Activated gamma-delta T cell treated with anti-CD3 and anti-CD28 coated beads, Interleukin-2, amount 50 U/mL, for 16 hours (primary cell): Measurements from ENCODE around the gene PRF1.
"Not testable (repeated sequence)": the region's sequence is repeated elsewhere in the genome, so short reads cannot be mapped to it uniquely, and the experiment has no call there.

Experiments used
- DNase-seq: peaks from one replicate; pipeline ENCODE4 v3.0.0-alpha.2; 2020; ENCODE audit warnings: low read depth

The PRF1 gene

DNA sequence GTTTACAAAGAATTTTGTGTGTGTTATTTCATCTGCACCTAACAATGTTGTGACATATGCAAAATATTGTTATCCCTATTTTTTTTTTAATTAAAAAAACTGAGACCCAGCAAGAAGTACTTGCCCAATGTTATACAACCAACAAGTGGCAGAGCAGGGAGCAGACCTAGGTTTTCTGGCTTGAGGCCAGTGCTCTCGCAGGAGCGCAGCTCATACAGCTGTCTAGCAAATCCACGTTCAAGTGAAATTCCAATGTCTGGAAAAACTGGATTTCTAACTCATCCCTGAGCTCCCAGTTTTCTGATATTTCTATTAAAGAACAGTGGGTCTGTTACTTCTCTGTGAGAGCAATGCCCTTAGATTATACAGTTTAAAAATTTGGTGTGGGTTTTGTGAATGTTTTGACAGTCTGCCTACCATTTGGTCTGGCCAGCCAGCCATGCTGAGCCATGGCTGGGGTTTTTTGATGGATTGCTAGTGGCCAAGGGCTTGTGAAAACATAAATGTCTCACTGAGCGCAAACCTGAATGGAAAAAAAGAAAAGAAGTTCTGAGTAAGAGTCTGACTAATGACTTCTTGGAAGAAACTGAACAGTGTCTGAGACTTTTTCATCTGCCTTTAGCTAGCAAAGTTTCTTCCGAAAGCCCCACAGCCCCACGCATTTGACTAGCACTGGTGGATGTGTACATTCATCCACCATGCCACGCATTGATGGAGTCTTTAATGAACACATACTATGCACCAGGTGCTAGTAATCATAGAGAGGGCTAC lies 15.4 kb upstream of the PRF1 start:
- no peak for DNase-seq

DNA sequence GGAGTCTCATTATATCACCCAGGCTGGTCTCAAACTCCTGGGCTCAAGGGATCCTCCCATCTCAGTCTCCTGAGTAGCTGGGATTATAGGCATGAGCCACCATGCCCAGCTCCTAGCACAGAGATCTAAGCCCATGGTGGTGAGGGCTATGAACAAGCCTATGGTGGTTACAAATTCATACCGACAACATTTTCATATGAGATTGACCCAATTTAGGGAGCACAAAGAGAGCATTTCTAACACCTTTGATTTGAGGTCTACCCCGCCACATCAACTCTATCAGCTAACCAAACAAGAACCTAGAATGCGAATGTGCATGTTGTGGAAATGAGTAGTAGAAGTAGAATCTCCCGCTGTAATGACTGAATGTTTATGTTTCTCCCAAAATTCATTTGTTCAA lies 14.2 kb upstream of the PRF1 start:
- no peak for DNase-seq

DNA sequence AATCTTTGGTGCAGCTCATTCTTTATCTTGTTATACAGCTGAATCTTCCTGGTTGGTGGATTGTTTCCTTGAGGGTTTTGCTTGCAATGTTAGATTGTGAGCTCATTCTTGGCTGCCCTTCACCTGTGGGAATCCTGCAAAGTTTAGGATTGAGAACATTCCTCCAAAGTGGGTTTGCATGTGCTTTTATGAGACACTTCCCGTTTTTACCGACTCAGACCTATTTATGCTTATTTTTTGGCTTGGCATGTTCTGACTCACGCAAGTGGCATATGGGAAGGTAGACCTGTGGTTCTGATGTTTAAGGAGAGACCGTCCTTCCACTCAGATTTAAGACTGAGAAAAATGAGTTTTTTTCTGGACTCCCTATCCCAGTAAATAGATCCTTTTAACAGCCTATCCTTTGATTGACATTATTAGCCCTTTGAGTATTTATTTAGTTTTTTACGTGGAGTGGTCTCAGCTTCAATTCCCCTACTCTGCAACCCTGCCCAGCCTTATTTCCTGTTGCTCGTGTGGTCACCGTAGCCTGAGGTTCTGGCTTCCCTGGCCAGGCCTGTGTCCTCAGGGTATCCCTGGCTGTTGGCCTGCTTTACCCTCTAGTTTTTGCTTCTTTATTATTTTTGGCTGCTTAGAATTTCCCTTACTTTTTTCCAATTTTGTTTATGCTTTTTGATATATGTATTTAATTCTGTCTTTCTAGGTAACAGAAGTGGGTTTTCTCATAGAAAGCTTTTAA lies 13.4 kb upstream of the PRF1 start:
- no peak for DNase-seq

DNA sequence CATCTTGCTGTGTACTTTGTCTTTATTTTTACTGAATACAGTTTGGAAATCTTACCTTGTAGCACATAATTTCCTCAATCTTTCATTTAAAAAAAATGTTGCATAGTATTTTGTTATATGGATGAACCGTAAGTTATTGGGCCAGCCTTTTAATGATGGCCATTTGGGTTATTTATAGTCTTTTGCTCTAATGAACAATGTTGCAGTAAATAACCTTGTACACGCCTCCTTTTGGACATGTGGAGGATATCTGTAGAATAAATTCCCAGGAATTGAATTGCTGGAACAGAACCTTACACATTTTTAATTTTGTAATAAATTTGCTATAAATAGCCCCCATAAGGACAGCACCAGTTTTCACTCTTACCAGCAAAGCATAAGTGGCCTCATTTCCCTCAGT lies 12.7 kb upstream of the PRF1 start:
- no peak for DNase-seq

DNA sequence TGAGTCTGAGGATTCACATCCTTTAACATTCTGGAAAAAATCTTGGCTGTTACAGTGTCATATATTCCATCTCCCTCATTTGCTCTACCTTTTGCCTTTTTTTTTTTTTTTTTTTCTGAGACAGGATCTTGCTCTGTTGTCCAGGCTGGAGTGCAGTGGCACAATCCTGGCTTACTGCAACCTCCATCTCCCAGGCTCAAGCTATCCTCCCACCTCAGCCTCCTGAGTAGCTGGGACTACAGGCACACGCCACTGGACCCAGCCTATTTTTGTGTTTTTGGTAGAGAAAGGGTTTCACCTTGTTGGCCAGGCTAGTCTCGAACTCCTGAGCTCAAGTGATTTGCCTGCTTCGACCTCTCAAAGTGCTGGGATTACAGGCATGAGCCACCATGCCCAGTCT lies 11.8 kb upstream of the PRF1 start:
- not testable (repeated sequence) for DNase-seq

DNA sequence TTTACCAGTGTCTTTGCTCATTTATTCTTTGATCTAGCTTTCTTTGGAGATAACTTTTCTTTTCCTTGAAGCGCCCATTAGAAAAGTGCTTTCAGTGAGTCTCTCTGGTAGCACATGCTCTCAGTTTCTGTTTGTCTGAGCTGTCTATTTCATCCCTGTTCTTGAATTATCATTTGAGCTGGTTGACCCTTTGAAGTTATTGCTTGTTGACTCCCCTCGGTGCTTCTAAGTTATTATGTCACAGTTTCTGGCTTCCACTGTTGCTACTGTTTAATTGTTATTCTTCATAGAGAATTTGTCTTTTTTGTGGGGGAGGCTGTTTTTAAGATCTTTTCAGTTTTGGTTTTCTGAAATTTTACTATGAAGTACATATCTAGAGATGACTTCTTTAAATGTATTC lies 11.4 kb upstream of the PRF1 start:
- no peak for DNase-seq

DNA sequence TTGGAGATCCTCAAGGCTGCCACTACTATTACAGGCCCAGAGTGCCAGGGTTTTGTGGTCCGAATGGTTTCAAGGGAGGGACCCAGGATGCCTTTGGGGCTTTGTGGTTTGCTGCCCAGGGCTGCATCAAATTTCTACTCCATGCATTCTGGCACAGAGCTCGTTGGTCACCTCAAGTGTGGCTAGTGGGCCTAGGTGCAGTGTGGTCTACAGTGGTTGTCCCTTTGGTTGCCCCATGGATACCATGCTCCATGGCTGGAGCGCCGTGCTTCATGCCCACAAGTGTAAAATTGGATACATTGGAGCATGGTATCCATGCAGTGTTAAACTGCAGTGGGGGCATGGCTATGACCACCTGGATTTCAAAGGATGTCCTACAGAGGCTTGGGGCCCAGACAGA lies 5.4 kb upstream of the PRF1 start:
- DNase-seq, result no peak

DNA sequence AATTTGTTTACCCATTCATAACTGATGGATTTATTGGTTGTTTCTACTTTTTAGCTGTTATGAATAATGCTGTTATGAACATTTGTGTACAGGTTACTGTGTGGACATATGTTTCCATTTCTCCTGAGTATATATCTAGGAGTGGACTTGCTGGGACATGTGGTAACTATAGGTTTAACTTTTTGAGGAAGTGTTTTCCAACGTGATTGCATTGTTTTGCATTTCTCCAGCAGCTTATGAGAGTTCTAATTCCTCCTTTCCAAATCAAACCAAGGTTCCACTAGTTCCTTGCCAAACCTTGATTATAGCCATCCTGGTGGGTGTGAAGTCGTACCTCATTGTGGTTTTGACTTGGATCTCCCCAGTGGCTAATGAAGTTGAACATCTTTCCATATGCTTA lies 2.6 kb upstream of the PRF1 start:
- DNase-seq, result no peak

DNA sequence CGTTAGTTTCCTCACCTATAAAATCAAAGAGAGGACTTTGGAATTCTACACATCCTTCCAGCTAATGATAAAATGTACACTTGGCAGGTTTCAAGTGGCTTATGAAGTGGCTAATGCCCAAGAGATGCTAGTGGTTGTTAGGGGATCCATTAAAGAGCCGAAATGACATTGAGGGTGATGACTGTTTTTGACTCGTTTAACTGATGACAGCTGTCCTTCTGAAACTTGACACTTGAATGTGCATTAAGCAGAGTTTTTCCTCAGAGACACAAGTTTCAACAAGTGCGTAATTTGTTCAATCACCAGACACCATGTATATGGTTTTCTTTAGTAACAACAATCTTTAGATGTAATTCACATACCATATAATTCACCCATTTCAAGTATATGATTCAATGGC lies 1.6 kb upstream of the PRF1 start:
- DNase-seq, result no peak

DNA sequence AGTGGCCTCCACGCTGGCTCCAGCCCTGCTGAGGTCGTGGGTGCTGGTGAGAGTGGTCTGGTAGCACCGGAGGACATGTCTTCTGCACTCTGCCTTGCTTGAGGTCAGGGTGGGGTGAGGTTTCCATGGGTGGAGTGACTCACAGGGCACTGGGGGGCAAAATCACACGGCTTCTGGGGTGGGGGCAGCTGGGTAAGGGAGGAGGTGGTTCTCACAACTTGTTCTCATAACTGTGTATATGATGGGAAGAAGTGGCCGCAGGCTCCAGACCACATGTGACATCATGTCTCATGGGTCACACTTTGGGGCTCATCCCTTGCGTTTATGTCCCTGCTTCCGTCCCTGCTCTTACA lies 884 bp upstream of the PRF1 start:
- peak; percentile 61 for DNase-seq

DNA sequence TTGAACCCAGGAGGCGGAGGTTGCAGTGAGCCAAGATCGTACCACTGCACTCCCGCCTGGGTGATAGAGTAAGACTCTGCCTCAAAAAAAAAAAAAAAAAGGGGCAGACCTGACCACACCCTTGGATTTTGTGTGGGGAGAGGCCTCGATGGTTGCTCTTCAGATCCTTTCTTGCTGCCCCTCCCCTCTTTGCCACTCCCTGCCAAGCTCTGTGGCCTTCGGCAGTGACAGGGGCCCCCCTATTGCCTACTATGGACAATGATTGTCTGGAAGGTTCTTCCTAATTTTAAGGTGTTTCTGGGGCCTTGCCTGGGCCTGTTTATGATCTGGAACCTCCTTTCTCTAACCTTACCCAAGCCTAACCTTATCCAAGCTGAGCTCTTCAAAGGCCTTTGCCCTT lies 795 bp downstream of the PRF1 start:
- DNase-seq, result no peak

DNA sequence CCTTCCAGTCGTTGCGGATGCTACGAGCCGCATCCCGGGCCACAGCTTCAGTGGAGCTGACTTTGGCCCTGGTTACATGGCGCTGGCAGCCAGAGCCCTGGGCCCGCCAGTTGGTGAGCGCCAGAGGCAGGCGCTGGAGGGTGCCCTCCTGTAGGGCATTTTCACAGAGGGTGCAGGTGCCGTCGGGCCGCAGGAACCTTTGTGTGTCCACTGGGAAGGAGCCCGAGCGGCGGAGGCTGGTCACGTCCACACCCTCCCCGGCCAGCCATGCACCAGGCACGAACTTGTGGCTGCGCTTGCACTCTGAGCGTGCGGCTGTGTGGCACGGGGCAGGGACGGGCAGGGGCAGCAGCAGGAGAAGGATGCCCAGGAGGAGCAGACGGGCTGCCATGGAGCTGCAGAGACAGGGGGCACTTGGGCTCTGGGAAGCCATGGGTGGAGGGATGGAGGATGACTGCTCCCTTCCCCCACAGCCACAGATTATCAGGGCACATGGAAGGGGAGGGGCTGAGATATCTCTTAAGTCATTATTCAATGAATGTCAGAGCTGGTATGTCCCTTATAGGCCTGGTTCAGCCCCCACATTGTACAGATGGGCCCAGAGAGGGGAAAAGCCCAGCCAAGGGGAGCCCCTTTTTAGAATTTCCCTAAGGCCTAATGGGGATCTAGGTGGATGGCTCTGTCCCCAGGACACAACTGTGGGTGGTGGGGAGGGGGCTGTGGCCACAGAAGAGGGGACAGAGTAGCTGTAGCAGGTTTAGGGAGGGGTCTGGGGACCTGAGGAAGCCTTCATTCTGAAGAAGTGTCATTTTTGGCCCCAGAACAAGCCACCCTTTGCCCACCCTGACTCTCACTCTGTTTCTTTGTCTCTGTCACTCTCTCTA lies 1.8 kb downstream of the PRF1 start:
- no peak for DNase-seq

DNA sequence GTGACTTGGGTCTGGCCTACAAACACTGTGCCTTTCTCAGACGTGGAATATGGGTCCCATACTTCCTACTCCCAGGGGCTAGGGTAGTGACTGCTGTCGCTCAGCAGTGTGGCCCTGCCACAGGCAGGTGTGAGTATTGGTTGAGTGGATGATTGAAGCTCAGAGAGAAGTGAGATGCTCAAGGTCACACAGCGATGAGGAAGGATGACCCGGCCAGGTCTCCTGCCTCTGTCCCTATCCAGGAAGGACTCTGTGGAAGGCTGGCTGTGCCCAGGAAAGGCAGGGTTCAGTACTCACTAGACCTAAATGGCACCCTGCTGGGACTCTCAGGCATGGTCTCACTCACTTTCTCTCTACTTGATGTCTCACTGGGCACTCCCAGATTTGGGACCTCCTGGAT lies 2.8 kb downstream of the PRF1 start:
- DNase-seq, result no peak

DNA sequence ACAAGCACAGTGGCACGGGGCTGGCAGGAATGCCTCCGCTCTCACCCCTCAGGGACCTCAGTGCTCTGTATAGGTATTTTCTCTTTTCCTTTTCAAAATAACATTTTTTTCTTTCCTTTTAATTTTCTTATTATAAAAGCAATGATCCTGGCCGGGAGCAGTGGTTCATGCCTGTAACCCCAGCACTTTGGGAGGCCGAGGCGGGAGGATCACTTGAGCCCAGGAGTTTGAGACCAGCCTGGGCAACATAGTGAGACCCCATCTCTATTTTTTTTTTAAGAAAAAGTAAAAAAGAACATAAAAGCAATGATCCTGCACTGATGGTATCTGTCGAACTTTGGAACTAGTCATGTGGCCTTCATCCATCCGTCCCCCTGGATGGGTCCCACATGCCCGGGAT lies 3.2 kb downstream of the PRF1 start:
- no peak for DNase-seq

DNA sequence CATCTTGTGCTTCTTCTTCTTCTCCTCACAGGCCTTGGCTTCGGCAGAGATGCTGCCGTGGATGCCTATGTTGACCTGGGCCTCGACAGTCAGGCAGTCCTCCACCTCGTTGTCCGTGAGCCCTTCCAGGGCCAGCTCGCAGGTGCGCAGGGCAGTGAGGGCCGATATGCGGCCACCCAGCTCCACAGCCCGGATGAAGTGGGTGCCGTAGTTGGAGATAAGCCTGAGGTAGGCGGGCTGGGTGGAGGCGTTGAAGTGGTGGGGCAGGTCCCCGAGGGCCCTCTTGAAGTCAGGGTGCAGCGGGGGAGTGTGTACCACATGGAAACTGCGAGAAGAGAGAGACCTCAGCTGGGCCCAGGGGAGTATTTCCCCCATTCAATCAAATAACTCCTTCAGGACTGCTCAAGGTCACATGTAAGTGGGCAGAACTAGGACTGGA lies 3.7 kb downstream of the PRF1 start:
- no peak for DNase-seq

DNA sequence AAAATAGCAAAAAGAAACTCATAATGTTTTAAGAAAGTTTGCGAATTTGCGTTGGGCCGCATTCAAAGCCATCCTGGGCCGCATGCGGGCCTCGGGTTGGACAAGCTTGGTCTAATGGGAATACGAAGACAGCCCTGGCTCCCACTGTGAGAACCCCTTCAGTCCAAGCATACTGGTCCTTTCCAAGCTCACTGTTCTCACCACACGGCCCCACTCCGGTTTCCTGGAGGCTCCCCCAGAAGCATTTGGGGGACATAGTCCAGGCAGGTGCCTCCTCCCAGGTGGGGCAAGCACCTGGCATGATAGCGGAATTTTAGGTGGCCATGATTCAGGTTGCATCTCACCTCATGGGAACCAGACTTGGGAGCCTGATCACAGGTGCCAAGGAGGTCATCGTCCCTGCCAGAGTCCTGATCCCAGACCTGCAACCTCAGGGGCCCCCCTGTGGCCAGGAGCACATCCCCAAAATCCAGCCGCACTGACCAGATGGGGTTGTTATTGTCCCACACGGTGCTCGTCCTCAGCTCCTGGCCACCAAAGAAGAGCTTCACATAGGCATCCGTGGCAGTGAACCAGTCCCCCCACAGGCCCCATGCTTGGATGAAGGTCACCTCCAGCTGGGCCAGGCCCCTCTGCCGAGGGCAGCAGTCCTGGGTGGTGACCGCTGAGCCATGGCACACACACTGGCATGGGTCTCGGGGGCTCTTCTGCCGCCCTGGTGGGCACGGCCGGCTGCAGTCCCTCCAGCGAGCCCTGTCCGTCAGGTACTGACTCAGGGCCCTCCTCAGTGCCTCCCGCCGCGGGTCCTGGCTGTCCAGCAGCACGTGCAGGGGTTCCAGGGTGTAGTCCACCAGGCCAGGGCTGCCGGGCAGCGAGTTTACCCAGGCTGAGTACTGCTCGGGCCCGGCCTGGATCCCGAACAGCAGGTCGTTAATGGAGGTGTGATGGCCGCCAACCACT lies 4.4 kb downstream of the PRF1 start:
- no peak for DNase-seq

DNA sequence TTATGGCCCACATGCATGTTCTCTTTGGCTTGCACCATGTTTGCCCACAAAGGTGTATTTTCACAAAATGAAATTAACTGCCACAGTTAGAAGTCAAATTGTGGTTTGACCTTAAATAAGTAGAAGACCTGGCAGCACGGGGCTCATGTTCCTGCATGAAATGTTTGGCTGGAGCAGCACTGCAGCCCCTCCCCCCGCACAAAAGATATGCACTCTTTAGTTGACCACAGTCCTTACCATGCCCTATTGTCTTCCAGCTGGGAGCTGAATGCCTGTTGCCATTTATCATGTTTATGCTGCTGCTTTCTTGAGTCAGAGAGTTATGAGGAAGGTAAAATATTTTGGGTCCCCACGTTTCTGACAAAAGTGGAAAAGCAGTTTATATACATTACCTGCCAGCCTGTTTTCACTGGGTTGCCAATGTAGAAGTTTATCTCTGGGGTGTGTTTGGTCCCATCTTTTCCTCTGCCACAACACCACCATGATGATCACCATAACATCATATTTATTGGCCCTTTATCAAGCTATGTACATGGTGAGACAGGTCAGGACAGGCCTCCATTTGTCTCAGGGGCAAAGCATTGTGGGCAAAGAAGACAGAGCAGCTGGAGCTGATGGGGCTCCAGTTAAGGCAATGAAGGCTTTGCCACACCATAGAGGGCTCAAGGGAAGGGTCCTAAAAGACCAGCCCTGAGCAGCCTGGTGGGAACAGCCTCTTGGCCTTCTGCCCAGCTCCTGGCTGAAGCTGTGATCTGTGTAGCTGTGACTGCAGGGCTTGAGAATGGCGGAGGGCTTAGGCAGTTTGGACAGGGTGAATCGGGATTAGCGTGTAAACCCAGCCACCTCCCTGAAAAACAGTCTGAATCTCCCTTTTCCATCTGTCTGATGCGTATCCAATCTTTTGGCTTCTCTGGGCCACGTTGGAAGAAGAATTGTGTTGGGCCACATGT lies 5.4 kb downstream of the PRF1 start:
- DNase-seq, result no peak

DNA sequence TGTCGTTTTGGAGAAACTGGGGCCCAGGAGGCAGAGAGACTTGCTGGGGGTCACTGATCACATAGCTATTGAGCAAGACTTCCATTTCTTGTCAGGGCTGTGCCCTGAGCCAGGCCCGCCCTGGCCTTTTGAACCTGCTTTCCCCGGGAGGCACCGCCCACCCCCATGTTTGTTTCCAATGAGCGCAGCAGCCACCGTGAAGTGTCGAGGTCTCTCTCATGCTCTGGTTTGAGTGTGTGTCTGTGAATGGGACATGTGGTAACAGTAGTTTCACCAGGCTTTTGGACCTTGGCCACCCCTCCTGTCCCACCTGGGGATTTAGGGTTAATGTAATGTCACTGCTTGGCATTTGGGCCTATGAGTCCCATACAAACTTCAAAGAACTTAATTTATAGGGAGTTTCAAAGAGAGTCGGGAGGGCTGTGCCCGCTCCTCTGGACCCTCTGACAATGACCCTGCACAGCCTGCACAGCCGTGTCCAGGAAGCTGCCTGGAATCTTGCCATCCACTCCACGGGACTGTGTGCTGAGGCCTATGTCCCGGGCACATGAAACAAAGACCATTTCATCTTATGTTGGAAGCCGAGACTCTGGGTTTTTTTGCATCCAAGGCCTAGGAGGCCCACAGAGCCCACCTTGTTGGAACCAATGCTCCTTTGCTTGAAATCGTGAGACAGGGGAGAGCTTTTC lies 6.3 kb downstream of the PRF1 start:
- DNase-seq, result no peak

DNA sequence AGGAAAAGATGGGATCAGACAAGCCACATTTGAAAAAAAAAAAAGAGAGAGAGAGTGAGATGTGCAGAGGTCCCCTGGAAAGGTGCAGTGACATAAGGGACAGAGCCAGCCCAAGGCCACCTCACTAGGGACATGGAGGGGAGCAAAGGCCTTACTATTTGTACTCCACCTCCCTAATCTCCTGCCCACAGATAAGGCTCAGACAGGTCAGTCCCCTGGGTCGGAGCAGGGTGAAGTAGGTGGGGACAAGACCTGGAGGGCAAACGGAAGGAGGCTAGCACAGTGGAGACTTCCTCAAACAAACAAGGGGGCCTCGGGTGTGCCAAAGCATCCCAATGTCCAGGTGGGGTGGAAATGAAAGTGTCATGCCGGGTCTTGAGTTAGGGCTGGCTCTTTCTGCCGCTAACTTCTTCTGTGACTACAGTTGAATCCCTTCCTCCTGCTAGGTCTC lies 7.0 kb downstream of the PRF1 start:
- DNase-seq, result no peak

DNA sequence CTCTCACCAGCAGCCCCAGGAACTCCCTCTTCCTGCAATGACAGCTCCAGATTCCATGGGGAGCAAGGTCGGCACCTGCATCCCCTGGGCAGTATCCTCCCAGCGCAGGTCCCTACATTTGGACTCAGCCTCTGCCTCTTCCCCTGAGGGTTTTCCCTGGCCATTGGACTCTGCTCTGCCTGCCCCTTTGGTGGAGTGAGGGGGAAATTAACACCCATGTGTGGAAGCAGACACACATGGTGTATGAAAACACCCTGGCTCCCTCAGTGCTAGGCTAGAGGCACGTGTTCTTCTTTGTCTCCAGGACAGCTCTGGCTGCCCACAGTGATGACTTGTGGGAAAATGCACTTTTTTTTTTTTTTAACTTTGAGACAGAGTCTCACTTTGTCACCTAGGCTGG lies 8.4 kb downstream of the PRF1 start:
- DNase-seq, result no peak
